Activated T-cell treated with anti-CD3 and anti-CD28 coated beads for 24 hours (primary cell): ENCODE measurements around the gene RAD51B.
"Not testable (repeated sequence)": the region's sequence is repeated elsewhere in the genome, so short reads cannot be mapped to it uniquely, and the experiment has no call there.

ENCODE experiments used
- DNase-seq: peaks from one replicate; pipeline ENCODE4 v3.0.0-alpha.2; 2020; ENCODE audit warnings: low read depth

The RAD51B gene

GRCh38 chr14:68079941-68080697 lies 260.5 kb downstream of the RAD51B start:
- no peak for DNase-seq

GRCh38 chr14:68081489-68081888 lies 261.9 kb downstream of the RAD51B start:
- DNase-seq, result no peak

GRCh38 chr14:68082698-68083291 lies 263.2 kb downstream of the RAD51B start:
- DNase-seq, result no peak

- no peak for DNase-seq
These were observed 264.7 kb downstream of the RAD51B start for GRCh38 chr14:68084256-68084655.

GRCh38 chr14:68085742-68086141 lies 266.2 kb downstream of the RAD51B start:
- DNase-seq, result no peak

- no peak for DNase-seq
These were observed 268.9 kb downstream of the RAD51B start for GRCh38 chr14:68088451-68088854.

- no peak for DNase-seq
These were observed 269.7 kb downstream of the RAD51B start for GRCh38 chr14:68089146-68089731.

GRCh38 chr14:68094158-68094557 lies 274.6 kb downstream of the RAD51B start:
- DNase-seq, result no peak

GRCh38 chr14:68094752-68095151 lies 275.2 kb downstream of the RAD51B start:
- no peak for DNase-seq

GRCh38 chr14:68097727-68098126 lies 278.1 kb downstream of the RAD51B start:
- no peak for DNase-seq

GRCh38 chr14:68098834-68099233 lies 279.3 kb downstream of the RAD51B start:
- DNase-seq, result no peak

- DNase-seq, result no peak
These were observed 280.0 kb downstream of the RAD51B start for GRCh38 chr14:68099495-68100045.

- not testable (repeated sequence) for DNase-seq
These were observed 282.2 kb downstream of the RAD51B start for GRCh38 chr14:68101715-68102301.

GRCh38 chr14:68103853-68104252 lies 284.3 kb downstream of the RAD51B start:
- DNase-seq, result no peak

GRCh38 chr14:68104518-68104917 lies 284.9 kb downstream of the RAD51B start:
- no peak for DNase-seq

GRCh38 chr14:68105816-68106215 lies 286.2 kb downstream of the RAD51B start:
- no peak for DNase-seq

GRCh38 chr14:68106456-68106855 lies 286.9 kb downstream of the RAD51B start:
- no peak for DNase-seq

- DNase-seq, result no peak
These were observed 287.3 kb downstream of the RAD51B start for GRCh38 chr14:68106905-68107304.

- no peak for DNase-seq
These were observed 289.7 kb downstream of the RAD51B start for GRCh38 chr14:68109132-68109900.

- no peak for DNase-seq
These were observed 291.7 kb downstream of the RAD51B start for GRCh38 chr14:68111097-68111852.

- no peak for DNase-seq
These were observed 292.3 kb downstream of the RAD51B start for GRCh38 chr14:68111853-68112270.
